Measurements from ENCODE around the gene XPO6.

XPO6 gene

GRCh38 chr16:28058839-28059589 lies 152.8 kb downstream of the XPO6 start:
- no peak for DNase-seq

GRCh38 chr16:28057949-28058348 lies 153.8 kb downstream of the XPO6 start:
- DNase-seq, result no peak

GRCh38 chr16:28053461-28053860 lies 158.3 kb downstream of the XPO6 start:
- no peak for DNase-seq

GRCh38 chr16:28052274-28053128 lies 159.3 kb downstream of the XPO6 start:
- no peak for DNase-seq

- no peak for DNase-seq
Observed at GRCh38 chr16:28051486-28051885, 160.3 kb downstream of the XPO6 start.
